ENCODE data around the gene EFNA2. TPM values are rescaled to one million over a fixed set of nuclear protein-coding genes. Genes with fewer than 3 reads are reported as not detected.

The EFNA2 gene
- total and polyA plus RNA-seq, 5 experiments from 2014 or later, result not detected

Other genes starting within 250 kb of the EFNA2 start
- 100 to 1,000 TPM; 221 to 232 TPM for gene ABCA7, start 245.8 kb upstream of the EFNA2 start, total RNA-seq
- gene ABCA7, start 245.8 kb upstream of the EFNA2 start, polyA plus RNA-seq, result 10 to 100 TPM in 1 of 3 donors, 1 to 10 TPM in 2; 4.2 to 14.4 (median 8.7) TPM
- gene ARHGAP45, start 218.7 kb upstream of the EFNA2 start, total RNA-seq, result 1,000 to 10,000 TPM; 1,025 to 1,060 TPM
- 100 to 1,000 TPM; 261 to 681 (median 358) TPM for gene ARHGAP45, start 218.7 kb upstream of the EFNA2 start, polyA plus RNA-seq
- 10 to 100 TPM; 88.0 to 95.3 TPM for gene POLR2E, start 190.5 kb upstream of the EFNA2 start, total RNA-seq
- gene POLR2E, start 190.5 kb upstream of the EFNA2 start, polyA plus RNA-seq, result 100 to 1,000 TPM; 159 to 233 (median 187) TPM
- 100 to 1,000 TPM; 207 to 225 TPM for gene GPX4, start 181.9 kb upstream of the EFNA2 start, total RNA-seq
- gene GPX4, start 181.9 kb upstream of the EFNA2 start, polyA plus RNA-seq, result 100 to 1,000 TPM; 370 to 465 (median 405) TPM
- gene SBNO2, start 111.6 kb upstream of the EFNA2 start, total RNA-seq, result 10 to 100 TPM; 69.7 to 82.4 TPM
- 1 to 10 TPM in 2 of 3 donors, under 1 TPM in 1; 0.68 to 2.3 (median 1.0) TPM for gene SBNO2, start 111.6 kb upstream of the EFNA2 start, polyA plus RNA-seq
- 10 to 100 TPM; 91.5 to 96.0 TPM for gene STK11, start 80.1 kb upstream of the EFNA2 start, total RNA-seq
- gene STK11, start 80.1 kb upstream of the EFNA2 start, polyA plus RNA-seq, result 10 to 100 TPM; 12.3 to 43.9 (median 20.3) TPM
- gene CBARP, start 47.9 kb upstream of the EFNA2 start, total RNA-seq, result not detected
- not detected for gene CBARP, start 47.9 kb upstream of the EFNA2 start, polyA plus RNA-seq
- gene ATP5F1D, start 44.1 kb upstream of the EFNA2 start, total RNA-seq, result 10 to 100 TPM; 83.9 to 89.0 TPM
- gene ATP5F1D, start 44.1 kb upstream of the EFNA2 start, polyA plus RNA-seq, result 100 to 1,000 TPM; 214 to 264 (median 262) TPM
- gene MIDN, start 37.3 kb upstream of the EFNA2 start, total RNA-seq, result 10 to 100 TPM; 31.2 to 35.4 TPM
- gene MIDN, start 37.3 kb upstream of the EFNA2 start, polyA plus RNA-seq, result 1 to 10 TPM; 1.1 to 8.2 (median 6.6) TPM
- gene CIRBP, start 16.5 kb upstream of the EFNA2 start, total RNA-seq, result 100 to 1,000 TPM; 565 to 579 TPM
- 100 to 1,000 TPM; 204 to 273 (median 262) TPM for gene CIRBP, start 16.5 kb upstream of the EFNA2 start, polyA plus RNA-seq
- 10 to 100 TPM; 46.3 to 47.5 TPM for gene FAM174C, start 10.3 kb upstream of the EFNA2 start, total RNA-seq
- 100 to 1,000 TPM in 1 of 3 donors, 10 to 100 TPM in 2; 66.7 to 104 (median 95.5) TPM for gene FAM174C, start 10.3 kb upstream of the EFNA2 start, polyA plus RNA-seq
- 10 to 100 TPM; 65.3 to 74.3 TPM for gene NDUFS7, start 98.0 kb downstream of the EFNA2 start, total RNA-seq
- 100 to 1,000 TPM; 211 to 233 (median 215) TPM for gene NDUFS7, start 98.0 kb downstream of the EFNA2 start, polyA plus RNA-seq
- gene GAMT, start 115.7 kb downstream of the EFNA2 start, total RNA-seq, result 10 to 100 TPM; 14.0 to 18.0 TPM
- gene GAMT, start 115.7 kb downstream of the EFNA2 start, polyA plus RNA-seq, result 10 to 100 TPM; 29.4 to 33.6 (median 30.7) TPM
- 100 to 1,000 TPM; 166 TPM for gene DAZAP1, start 121.7 kb downstream of the EFNA2 start, total RNA-seq
- 1 to 10 TPM; 5.9 to 8.5 (median 7.5) TPM for gene DAZAP1, start 121.7 kb downstream of the EFNA2 start, polyA plus RNA-seq
- gene RPS15, start 152.5 kb downstream of the EFNA2 start, total RNA-seq, result 1,000 to 10,000 TPM; 1,886 to 1,928 TPM
- 1,000 to 10,000 TPM; 3,438 to 4,304 (median 3,489) TPM for gene RPS15, start 152.5 kb downstream of the EFNA2 start, polyA plus RNA-seq
- under 1 TPM; 0.08 to 0.29 TPM for gene APC2, start 164.2 kb downstream of the EFNA2 start, total RNA-seq
- gene APC2, start 164.2 kb downstream of the EFNA2 start, polyA plus RNA-seq, result not detected
- 10 to 100 TPM; 58.3 to 59.7 TPM for gene C19orf25, start 193.3 kb downstream of the EFNA2 start, total RNA-seq
- gene C19orf25, start 193.3 kb downstream of the EFNA2 start, polyA plus RNA-seq, result 10 to 100 TPM; 31.3 to 50.3 (median 32.5) TPM
- gene PCSK4, start 204.5 kb downstream of the EFNA2 start, total RNA-seq, result 10 to 100 TPM; 11.1 to 12.0 TPM
- gene PCSK4, start 204.5 kb downstream of the EFNA2 start, polyA plus RNA-seq, result 1 to 10 TPM in 2 of 3 donors, under 1 TPM in 1; 0.35 to 1.3 (median 1.2) TPM
- gene REEP6, start 205.3 kb downstream of the EFNA2 start, total RNA-seq, result 1 to 10 TPM; 4.8 to 4.9 TPM
- 1 to 10 TPM; 4.7 to 7.7 (median 6.0) TPM for gene REEP6, start 205.3 kb downstream of the EFNA2 start, polyA plus RNA-seq
- gene ADAMTSL5, start 227.1 kb downstream of the EFNA2 start, total RNA-seq, result 1 to 10 TPM; 2.5 to 4.5 TPM
- 1 to 10 TPM in 2 of 3 donors, under 1 TPM in 1; 0.47 to 2.9 (median 1.7) TPM for gene ADAMTSL5, start 227.1 kb downstream of the EFNA2 start, polyA plus RNA-seq
- not detected for gene PLK5, start 238.2 kb downstream of the EFNA2 start, total RNA-seq
- not detected for gene PLK5, start 238.2 kb downstream of the EFNA2 start, polyA plus RNA-seq